ENCODE data around the gene LIMK2. TPM values are rescaled to one million over a fixed set of nuclear protein-coding genes. Genes with fewer than 3 reads are reported as not detected.
A peak's percentile ranks its signal among the peaks of the same experiment; 100 is the strongest.
"Not testable (repeated sequence)": the region's sequence is repeated elsewhere in the genome, so short reads cannot be mapped to it uniquely, and the experiment has no call there.

The LIMK2 gene
- total RNA-seq, 2 experiments from 2014 or later: 38.9 to 39.9 TPM

DNA sequence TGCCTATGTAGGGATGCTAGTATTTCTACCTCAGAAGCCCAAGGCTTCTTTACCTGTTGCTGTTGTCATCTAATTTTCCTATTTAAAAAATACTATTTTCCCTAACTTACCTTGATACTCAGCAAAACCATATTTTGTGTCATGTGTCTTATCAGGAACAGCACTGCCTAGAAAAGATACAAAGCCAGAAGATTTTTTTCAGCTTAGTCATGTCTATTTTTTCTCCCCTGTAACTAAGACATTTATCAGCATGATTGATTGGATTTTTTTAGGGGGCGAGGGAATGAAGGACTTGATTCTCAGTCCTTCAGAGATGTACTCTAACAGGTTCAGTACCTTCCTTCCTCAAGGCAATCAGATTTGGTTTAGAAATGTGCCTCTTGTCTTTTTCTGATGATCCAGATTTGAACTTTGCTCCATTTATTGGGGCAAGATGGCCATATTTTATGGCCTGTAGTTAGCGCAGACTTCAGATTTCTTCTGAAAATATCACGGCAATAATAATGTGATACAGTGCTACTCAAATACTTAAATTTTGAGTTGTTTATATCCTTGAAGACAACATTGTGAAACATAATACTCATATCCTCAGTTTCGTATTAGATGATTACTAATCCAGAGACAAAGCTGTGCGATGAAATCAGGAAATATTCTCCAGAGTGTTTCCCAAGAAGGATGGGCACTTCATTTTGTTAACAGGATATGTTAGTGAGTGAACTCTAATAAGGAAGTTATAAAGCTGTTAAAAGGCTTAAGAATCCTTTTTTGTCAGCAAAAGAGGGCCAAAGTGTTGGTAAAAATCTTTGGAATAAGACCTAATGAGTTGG is 83.9 kb downstream of the LIMK2 start:
- Mint-ChIP-seq H3K36me3 (peaks cover 4% of the 10 kb centered on the region), H3K9me3 (no peaks in the 10 kb centered on the region), H3K27ac (no peak overlapping the region), H3K27me3 (no peaks in the 10 kb centered on the region), H3K4me3 (peak overlapping the region; percentile 52), H3K4me1 (peaks cover 33% of the 10 kb centered on the region)
- POLR2A ChIA-PET: no interaction called here
- no peak for ATAC-seq (ENCODE audit: low read depth)
- no peak for DNase-seq

DNA sequence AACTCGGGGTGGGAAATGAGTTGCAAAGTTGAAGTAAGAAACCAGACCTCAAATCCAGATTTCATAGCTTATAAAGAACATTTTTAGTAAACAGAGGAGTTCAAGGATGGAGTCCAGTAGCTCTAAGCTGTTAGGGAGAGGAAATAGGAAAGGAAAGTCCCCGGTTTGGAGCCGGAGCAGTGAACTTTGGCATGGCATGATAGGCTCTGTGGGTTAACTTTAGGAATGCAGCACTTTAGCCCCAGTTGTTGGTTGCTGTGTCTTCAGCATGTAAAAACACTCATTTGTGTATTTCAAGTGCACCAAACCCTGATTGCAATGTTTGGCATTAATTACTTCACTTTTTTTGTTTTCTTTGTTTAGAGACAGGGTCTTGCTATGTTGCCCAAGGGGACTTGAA is 88.8 kb downstream of the LIMK2 start:
- Mint-ChIP-seq H3K36me3 (peaks cover 2% of the 10 kb centered on the region), H3K27ac (no peak overlapping the region), H3K4me1 (peaks cover 13% of the 10 kb centered on the region), H3K4me3 (no peak overlapping the region), H3K9me3 (no peaks in the 10 kb centered on the region), H3K27me3 (no peaks in the 10 kb centered on the region)
- DNase-seq (no peak), ATAC-seq (ENCODE audit: low read depth) (no peak)
- POLR2A ChIA-PET: interaction anchor here (0.5 to 3.7 kb wide), 2 partner anchors 11 to 71 kb away, joined by 3 to 16 read pairs; no protein-coding TSS in a partner anchor

DNA sequence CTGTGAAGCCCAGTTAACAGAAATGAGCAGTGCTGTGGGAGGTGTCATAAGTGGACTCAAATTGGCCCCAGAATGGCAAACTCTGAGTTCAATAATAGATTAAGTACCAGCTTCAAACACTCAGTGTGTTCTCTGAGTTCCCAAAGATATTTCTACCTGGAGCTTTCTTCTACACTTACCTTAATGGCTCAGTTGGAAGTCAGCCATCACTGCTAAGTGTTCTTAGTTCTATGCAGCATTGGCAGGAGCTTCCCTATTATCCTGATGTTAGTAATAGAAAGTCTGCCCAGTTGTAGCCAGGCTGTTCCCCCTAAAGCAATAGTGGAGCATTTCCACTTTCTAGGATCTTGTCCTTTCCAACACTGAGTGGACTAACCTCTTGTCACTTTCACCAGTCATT is 89.9 kb downstream of the LIMK2 start:
- no peaks in the 10 kb centered on the region for H3K9me3 Mint-ChIP-seq
- POLR2A ChIA-PET: interaction anchor here (3.7 kb wide), 1 partner anchor 12 kb away, joined by 16 read pairs; no protein-coding TSS in a partner anchor
- DNase-seq: no peak
- H3K4me1 Mint-ChIP-seq: peaks cover 10% of the 10 kb centered on the region
- no peak overlapping the region for H3K4me3 Mint-ChIP-seq
- H3K27ac Mint-ChIP-seq: no peak overlapping the region
- no peaks in the 10 kb centered on the region for H3K27me3 Mint-ChIP-seq
- peaks cover 6% of the 10 kb centered on the region for H3K36me3 Mint-ChIP-seq
- no peak for ATAC-seq (ENCODE audit: low read depth)

DNA sequence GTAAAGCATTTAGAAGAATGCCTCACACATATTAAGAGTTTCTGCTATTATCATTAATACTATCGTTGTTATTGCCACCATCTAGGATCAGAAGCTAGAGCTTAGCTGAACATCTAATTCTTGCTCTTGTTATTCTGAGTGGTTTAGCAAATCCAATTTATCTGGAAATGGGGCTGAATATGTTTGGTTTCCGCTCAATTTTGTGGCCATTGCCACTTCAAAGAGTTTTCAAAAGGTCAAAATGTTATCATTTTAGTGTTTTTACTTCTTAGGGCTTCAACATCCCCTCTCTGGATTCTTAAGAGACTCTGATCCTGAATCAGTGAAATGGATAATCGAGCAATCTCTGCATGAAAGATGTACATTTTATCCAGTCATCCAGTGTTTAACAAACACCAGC is 90.4 kb downstream of the LIMK2 start:
- ATAC-seq (ENCODE audit: low read depth) (no peak), DNase-seq (no peak)
- POLR2A ChIA-PET: no interaction called here
- Mint-ChIP-seq H3K4me3 (no peak overlapping the region), H3K27ac (no peak overlapping the region), H3K36me3 (peaks cover 6% of the 10 kb centered on the region), H3K27me3 (no peaks in the 10 kb centered on the region), H3K9me3 (no peaks in the 10 kb centered on the region), H3K4me1 (peaks cover 12% of the 10 kb centered on the region)

DNA sequence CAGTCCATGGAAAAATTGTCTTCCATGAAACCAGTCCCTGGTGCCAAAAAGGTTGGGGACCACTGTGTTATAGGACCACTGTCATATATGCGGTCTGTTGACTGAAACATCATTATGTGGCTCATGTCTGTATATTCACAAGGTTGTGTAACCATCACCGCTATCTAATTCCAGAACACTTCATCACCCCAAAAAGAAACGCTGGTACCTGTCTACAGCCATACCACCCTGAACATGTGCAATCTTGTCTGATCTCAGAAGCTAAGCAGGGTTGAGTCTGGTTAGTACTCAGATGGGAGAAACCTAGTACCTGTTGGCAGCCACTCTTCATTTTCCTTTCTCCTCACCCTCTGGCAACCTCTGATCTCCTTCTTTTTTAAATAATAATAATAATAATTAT is 93.1 kb downstream of the LIMK2 start:
- Mint-ChIP-seq H3K4me3 (no peak overlapping the region), H3K27ac (no peak overlapping the region), H3K4me1 (peaks cover 19% of the 10 kb centered on the region), H3K27me3 (no peaks in the 10 kb centered on the region), H3K36me3 (peaks cover 8% of the 10 kb centered on the region), H3K9me3 (no peaks in the 10 kb centered on the region)
- DNase-seq: no peak
- POLR2A ChIA-PET: no interaction called here
- no peak for ATAC-seq (ENCODE audit: low read depth)

DNA sequence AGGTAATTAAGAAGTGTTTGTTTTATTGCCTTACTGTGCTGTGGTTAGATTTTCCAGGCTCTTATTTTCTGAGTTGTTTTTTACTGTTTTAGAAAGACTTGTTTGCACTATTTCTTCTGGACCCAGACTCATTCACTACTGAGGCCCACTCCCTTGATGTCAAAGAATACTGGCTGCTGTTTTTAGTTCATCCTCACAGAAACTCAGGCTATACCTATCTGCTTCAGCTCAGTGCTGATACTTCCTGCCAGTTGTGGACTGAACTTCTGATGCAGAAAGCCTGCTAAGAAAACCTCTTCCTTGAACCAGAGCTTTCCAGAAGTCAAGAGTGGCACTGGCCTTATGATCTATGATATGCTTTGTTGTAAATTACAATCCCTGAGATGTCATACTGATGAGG is 96.1 kb downstream of the LIMK2 start:
- Mint-ChIP-seq H3K27ac (peak overlapping the region; percentile 67), H3K4me1 (peaks cover 20% of the 10 kb centered on the region), H3K27me3 (no peaks in the 10 kb centered on the region), H3K9me3 (no peaks in the 10 kb centered on the region), H3K4me3 (peak overlapping the region; percentile 34), H3K36me3 (peaks cover 8% of the 10 kb centered on the region)
- DNase-seq (no peak), ATAC-seq (ENCODE audit: low read depth) (peak; percentile 40)
- POLR2A ChIA-PET: interaction anchor here (3.0 to 4.6 kb wide), 2 partner anchors 15 to 18 kb away, joined by 16 to 19 read pairs; partner anchors contain the start of gene PIK3IP1

DNA sequence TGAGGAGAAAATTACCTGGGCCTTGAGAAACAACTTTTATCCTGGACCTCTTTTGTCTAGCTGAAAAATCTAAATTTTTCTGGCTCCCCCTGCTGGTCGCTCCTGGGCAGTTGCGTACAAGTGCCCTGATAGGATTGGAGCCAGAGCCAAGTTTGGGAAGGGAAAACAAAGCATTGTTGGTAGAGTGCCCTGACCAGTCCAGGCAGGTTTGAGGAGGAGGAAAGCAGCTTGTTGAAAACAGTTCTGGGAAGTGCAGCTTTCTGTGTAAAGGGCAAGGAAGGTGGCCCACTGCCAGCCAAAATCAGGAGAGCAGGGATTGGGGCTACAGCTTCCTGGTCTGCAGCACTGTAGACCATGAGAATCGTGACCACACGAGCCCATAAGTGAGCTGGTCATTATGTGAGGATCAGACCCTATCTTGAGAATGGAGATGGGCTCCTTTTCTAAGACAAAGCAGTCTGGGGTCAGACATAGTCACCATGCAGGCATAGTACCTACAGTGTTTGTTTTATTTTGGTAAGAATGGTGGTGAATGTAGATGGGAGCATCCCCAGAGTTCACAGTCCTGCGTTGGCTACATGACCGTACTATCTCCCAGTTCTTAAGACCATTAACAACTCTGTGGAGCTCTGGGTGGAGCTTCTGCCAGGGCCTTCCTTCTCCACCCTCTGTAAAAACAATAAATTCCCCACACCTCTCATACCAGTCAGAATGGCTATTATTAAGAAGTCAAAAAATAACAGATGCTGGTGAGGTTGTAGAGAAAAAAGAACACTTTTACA is 101.5 kb downstream of the LIMK2 start:
- Mint-ChIP-seq H3K4me3 (no peak overlapping the region), H3K36me3 (peaks cover 7% of the 10 kb centered on the region), H3K27me3 (no peaks in the 10 kb centered on the region), H3K4me1 (peaks cover 6% of the 10 kb centered on the region), H3K9me3 (peaks cover 2% of the 10 kb centered on the region), H3K27ac (peak overlapping the region; percentile 55)
- POLR2A ChIA-PET: interaction anchor here (0.5 to 1.9 kb wide), 5 partner anchors 21 to 78 kb away, joined by 3 to 22 read pairs (median 5); partner anchors contain the start of gene PIK3IP1
- peak; percentile 58 for DNase-seq
- no peak for ATAC-seq (ENCODE audit: low read depth)

DNA sequence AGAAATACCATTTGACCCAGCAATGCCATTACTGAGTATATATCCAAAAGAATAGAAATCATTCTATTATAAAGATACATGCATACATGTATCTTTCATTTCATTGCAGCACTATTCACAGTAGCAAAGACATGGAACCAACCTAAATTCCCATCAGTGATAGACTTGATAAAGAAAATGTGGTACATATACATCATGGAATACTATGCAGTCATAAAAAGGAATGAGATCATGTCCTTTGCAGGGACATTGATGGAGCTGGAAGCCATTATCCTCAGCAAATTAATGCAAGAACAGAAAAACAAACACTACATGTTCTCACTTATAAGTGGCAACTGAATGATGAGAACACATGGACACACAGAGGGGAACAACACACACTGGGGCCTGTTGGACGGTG is 102.1 kb downstream of the LIMK2 start:
- not testable (repeated sequence) for H3K4me1 Mint-ChIP-seq; H3K27me3 Mint-ChIP-seq; H3K9me3 Mint-ChIP-seq; H3K4me3 Mint-ChIP-seq; H3K36me3 Mint-ChIP-seq; ATAC-seq (ENCODE audit: low read depth); DNase-seq; H3K27ac Mint-ChIP-seq
- POLR2A ChIA-PET: interaction anchor here (1.1 to 1.9 kb wide), 5 partner anchors 22 to 102 kb away, joined by 3 to 22 read pairs (median 3); partner anchors contain the start of genes LIMK2 and PIK3IP1

DNA sequence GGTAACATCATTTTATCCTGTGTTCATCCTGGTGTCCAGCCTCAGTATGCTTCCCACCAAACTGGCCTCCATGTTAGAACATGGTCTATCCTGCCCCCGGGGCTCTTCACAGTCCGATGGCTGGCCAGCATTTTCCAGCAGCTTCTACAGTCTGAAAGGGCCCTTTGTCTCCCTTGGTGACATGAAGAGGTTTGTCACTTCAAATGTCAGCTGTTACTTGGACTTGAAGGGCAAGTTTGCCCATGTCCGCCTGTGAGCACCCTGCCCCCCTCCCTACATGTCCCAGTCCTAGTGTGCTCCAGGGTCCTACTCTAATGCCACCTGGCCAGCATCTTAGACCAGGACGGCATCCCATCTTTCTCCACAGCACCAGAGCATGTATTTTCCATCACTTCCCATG is 109.3 kb downstream of the LIMK2 start:
- Mint-ChIP-seq H3K4me1 (no peaks in the 10 kb centered on the region), H3K4me3 (no peak overlapping the region), H3K36me3 (peaks cover 17% of the 10 kb centered on the region), H3K27me3 (no peaks in the 10 kb centered on the region), H3K9me3 (no peaks in the 10 kb centered on the region), H3K27ac (no peak overlapping the region)
- ATAC-seq (ENCODE audit: low read depth) (no peak), DNase-seq (no peak)
- POLR2A ChIA-PET: no interaction called here

DNA sequence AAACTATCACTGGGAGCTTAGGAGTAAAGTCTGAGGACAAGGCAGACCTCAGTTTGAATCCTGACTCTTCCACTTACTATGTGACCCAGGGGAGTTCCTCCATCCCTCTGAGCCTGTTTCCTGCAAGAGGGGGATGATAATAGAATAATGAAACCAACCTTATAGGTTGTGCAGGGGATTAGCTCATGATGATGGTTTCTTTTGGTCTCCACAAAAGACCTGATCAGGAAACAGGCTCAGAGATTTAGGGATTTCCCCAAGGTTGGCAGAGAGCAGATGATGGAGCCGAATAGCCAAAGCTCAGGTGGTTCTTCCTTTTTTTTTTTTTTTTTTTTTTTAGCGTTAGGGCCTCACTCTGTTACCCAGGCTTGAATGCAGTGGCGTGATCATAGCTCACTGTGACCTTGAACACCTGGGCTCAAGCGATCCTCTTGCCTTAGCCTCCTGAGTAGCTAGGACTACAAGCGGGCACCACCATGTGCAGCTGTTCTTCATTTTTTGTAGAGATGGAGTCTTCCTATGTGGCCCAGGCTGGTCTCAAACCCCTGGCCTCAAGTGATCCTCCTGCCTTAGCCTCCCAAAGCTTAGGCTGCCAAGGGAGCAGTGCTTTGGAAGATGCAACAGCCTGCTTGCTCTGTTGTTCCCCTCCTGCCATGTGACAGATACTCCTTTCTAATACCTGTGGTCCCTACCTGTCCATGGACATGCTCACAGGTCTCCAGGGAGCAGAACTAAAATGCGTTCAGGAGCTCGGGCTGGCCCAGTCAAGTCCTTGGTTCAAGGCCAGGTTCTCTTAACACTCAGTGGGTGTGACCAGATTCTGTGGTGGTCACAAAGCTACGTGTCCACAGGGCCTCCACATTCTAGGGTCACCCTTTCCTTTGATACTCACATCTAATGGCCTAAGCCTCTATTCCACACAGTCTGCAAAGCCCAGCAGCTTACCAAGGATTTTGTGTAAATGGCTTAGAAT is 111.8 kb downstream of the LIMK2 start:
- H3K9me3 Mint-ChIP-seq: no peaks in the 10 kb centered on the region
- no peak overlapping the region for H3K4me3 Mint-ChIP-seq
- H3K36me3 Mint-ChIP-seq: peaks cover 20% of the 10 kb centered on the region
- ATAC-seq (ENCODE audit: low read depth): no peak
- H3K27me3 Mint-ChIP-seq: no peaks in the 10 kb centered on the region
- DNase-seq: no peak
- H3K4me1 Mint-ChIP-seq: no peaks in the 10 kb centered on the region
- peak overlapping the region; percentile 14 for H3K27ac Mint-ChIP-seq
- POLR2A ChIA-PET: interaction anchor here (0.6 to 1.2 kb wide), 4 partner anchors 23 to 1104 kb away, joined by 3 to 6 read pairs (median 3); partner anchors contain the start of gene PATZ1

DNA sequence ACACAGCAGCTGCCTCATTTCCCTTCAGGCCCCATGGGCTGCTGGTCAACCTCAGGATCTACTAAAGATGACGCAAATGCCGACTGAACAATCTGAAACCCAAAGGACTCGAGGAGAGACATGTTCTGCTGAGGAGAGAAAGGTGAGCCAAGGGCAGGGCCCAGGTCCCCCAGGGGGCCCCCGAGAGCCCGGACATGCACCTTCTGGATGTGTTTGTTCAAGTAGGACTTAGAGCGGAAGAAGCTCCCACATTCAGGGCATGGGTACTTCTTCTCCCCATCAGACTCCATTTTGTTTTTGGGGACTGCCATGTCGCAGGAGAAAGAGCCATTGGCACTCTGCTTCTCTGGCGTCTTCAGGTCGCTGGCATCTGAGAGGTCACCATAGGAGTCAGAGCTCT is 114.8 kb downstream of the LIMK2 start:
- DNase-seq: no peak
- POLR2A ChIA-PET: interaction anchor here (0.6 kb wide), 1 partner anchor 34 kb away, joined by 3 read pairs; no protein-coding TSS in a partner anchor
- Mint-ChIP-seq H3K9me3 (no peaks in the 10 kb centered on the region), H3K4me1 (peaks cover 11% of the 10 kb centered on the region), H3K27me3 (no peaks in the 10 kb centered on the region), H3K27ac (no peak overlapping the region), H3K4me3 (no peak overlapping the region), H3K36me3 (peaks cover 23% of the 10 kb centered on the region)
- ATAC-seq (ENCODE audit: low read depth): no peak

DNA sequence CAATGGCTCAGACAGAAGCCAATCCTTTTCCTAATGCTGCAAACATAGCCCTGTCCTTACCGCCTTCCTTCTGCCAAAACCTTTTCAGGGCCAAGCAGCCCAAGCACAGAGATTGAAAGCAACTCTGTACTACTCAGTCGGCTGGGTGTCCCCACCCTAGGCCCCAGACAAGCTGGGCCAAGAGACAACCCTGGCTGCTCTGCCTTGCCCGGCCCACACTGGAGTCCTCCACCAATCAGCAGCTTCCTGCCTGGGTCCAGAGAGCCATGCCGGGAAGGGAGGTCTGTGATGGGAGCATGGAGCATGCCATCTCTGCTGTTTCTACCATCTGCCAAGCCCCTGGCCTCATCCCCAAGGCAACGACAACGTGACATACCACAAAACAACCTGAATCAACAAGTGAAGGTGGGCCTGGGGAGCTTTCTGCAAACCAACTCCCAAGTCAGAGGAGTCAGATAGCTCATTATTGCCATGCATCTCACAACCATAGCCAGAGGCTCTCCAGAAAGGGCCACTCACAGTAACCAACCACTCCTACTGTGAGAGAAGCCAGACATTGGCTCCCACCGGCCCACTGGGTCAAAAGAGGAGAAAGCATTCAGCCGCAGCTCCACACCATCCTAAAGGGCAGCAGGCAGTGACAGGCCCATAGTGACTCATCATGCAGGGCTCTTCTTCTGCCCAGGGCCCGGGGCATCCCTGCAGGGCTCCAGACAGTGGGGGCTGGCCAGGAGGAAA is 115.9 kb downstream of the LIMK2 start:
- H3K27me3 Mint-ChIP-seq: no peaks in the 10 kb centered on the region
- POLR2A ChIA-PET: no interaction called here
- H3K36me3 Mint-ChIP-seq: peaks cover 23% of the 10 kb centered on the region

More for the DNA sequence above, 115.9 kb downstream of the LIMK2 start:
- Mint-ChIP-seq H3K27ac (no peak overlapping the region), H3K4me3 (no peak overlapping the region), H3K4me1 (peaks cover 14% of the 10 kb centered on the region), H3K9me3 (no peaks in the 10 kb centered on the region)
- no peak for DNase-seq
- ATAC-seq (ENCODE audit: low read depth): no peak

Data from activated naive CD8-positive, alpha-beta T cell treated with anti-CD3 and anti-CD28 coated beads, Interleukin-2, amount 10 ng/mL, durations not matched to agents 7 days and 5 days (primary cell).